NCI-H748 (cell line): Measurements from ENCODE around the gene COQ5.

Experiments used
- DNase-seq: peaks from one replicate; lab custom pipeline; 2025; ENCODE audit not compliant: unreplicated experiment; lab: John Stamatoyannopoulos, UW

COQ5 gene

DNA sequence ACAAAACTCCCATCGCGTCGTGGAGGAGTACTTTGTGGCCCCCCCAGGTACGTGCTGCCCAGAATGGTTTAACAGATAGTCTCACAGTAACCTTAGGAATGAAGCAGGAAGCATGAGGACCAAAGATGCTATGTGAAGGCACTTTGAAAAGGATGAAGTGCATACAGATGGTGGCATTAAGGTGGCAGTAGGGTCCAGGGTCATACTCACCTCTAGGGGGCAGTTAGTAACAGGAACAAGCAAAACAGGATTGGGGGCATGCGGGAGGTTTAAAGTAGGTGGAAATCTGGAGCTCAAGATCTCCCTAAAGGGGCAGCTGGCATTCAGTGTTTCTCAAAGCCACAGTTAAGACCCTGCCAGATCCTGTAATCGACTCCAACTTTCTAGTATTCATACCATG lies 71.8 kb downstream of the COQ5 start:
- no peak for DNase-seq

DNA sequence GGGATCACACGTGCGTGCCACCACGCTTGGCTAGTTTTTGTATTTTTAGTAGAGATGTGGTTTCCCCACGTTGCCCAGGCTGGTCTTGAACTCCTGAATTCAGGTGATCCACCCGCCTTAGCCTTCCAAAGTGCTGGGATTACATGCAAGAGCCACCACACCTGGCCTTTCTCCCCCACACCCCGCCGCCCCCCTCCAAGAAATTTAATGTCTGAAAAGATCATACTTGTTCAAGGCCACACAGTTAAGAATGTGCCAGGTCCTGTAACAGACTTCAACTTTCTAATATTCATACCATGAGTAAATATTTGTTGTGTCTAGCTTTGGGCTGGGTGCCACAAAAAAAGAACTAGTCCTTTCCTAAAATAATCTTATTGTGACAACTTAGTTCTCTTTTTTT lies 73.7 kb downstream of the COQ5 start:
- DNase-seq: no peak

DNA sequence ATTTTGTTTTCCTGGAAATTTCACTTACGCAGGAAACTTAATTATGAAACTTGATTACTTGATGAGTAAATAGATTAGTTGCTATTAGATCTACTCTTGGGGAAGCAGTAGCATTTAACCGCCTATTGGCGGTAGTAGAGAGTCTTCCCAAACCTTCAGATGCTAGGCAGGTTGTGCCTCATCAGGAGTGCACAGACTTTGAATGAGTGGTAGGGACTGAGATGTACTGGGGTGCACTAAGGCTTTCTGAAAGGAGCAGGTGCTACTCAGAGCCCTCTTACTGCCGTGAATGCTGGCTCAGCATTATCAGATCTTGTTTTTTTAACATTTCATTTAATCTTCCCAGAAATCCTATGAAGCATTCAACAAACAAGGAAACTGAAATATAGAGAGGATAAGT lies 75.0 kb downstream of the COQ5 start:
- DNase-seq: peak; percentile 32
